Vagina (tissue), 2 donors: ENCODE measurements around the gene ANK2.

Experiments used
- POLR2A ChIP-seq, 2 donors: fragments of 450-650 bp; IDR thresholded peaks; one replicate each; pipeline ENCODE4 v1.6.1; 2017; ENCODE audit warnings: antibody characterized with exemption in 2 of 2, mild to moderate bottlenecking in 2 of 2, moderate library complexity in 2 of 2
- POLR2AphosphoS5 ChIP-seq, 2 donors: sonication (generic); formaldehyde crosslinking; IDR thresholded peaks; one replicate each; pipeline ENCODE4 v1.9.0; 2017; ENCODE audit warnings: antibody characterized with exemption in 2 of 2, mild to moderate bottlenecking in 2 of 2, low read depth in 1 of 2; ENCODE audit not compliant: insufficient read depth in 1 of 2
- TF ChIP-seq, protein P1 (sequence below), 3 experiments: fragments of 450-650 bp in 2 of 3; fragments of 200-600 bp in 1 of 3; sonication (generic) in 1 of 3; IDR thresholded peaks; one replicate each; pipeline ENCODE4 v1.5.1; 2017 to 2019; ENCODE audit warnings: antibody characterized with exemption in 3 of 3, mild to moderate bottlenecking in 2 of 3, moderate library complexity in 2 of 3

- TF ChIP-seq, protein P1, sequence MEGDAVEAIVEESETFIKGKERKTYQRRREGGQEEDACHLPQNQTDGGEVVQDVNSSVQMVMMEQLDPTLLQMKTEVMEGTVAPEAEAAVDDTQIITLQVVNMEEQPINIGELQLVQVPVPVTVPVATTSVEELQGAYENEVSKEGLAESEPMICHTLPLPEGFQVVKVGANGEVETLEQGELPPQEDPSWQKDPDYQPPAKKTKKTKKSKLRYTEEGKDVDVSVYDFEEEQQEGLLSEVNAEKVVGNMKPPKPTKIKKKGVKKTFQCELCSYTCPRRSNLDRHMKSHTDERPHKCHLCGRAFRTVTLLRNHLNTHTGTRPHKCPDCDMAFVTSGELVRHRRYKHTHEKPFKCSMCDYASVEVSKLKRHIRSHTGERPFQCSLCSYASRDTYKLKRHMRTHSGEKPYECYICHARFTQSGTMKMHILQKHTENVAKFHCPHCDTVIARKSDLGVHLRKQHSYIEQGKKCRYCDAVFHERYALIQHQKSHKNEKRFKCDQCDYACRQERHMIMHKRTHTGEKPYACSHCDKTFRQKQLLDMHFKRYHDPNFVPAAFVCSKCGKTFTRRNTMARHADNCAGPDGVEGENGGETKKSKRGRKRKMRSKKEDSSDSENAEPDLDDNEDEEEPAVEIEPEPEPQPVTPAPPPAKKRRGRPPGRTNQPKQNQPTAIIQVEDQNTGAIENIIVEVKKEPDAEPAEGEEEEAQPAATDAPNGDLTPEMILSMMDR (IDR thresholded peaks at IDR 0.05), result no peak
- TF ChIP-seq POLR2A (IDR thresholded peaks at IDR 0.05), result no peak
- no peak for TF ChIP-seq POLR2AphosphoS5 (IDR thresholded peaks at IDR 0.05; ENCODE audit: insufficient read depth in 1 of 2, low read depth in 1 of 2)
Measured at GRCh38 chr4:113006632-113007031, 42.8 kb upstream of the ANK2 start.
